Heart left ventricle (tissue), 16 donors: ENCODE results near the gene NKAIN2. TPM values are rescaled to one million over a fixed set of nuclear protein-coding genes. Genes with fewer than 3 reads are reported as not detected.

Experiments used
- ATAC-seq, 4 donors: fragments of 200-7000 bp; cut with Tn5 transposase; one replicate each; pipeline ENCODE4 v1.9.1; 2020 to 2022; ENCODE audit warnings: moderate library complexity in 4 of 4, mild to moderate bottlenecking in 3 of 4, moderate number of reproducible peaks in 1 of 4
- DNase-seq, 5 donors: peaks; one replicate each; pipeline ENCODE4 v3.0.0-alpha.2; 2020
- H3K27ac ChIP-seq, 12 donors: fragments of 200-600 bp; sonication (generic) in 4 of 12; one replicate each; pipeline versions ENCODE4 v1.5.0 to v1.8.0; 2016 to 2022; ENCODE audit warnings: mild to moderate bottlenecking in 2 of 12
- H3K27me3 ChIP-seq, 9 donors: fragments of 200-600 bp; sonication (generic) in 2 of 9; one replicate each; pipeline versions ENCODE4 v1.5.1 to v1.8.0; 2016 to 2022; ENCODE audit warnings: mild to moderate bottlenecking in 3 of 9
- H3K36me3 ChIP-seq, 9 donors: fragments of 200-600 bp; sonication (generic) in 2 of 9; one replicate each; pipeline versions ENCODE4 v1.5.0 to v1.8.0; 2018 to 2022; ENCODE audit warnings: mild to moderate bottlenecking in 2 of 9
- H3K4me1 ChIP-seq, 12 donors: fragments of 200-600 bp; sonication (generic) in 4 of 12; one replicate each; pipeline versions ENCODE4 v1.5.0 to v1.8.0; 2016 to 2022; ENCODE audit warnings: mild to moderate bottlenecking in 3 of 12
- H3K4me3 ChIP-seq, 12 donors: fragments of 200-600 bp; sonication (generic) in 4 of 12; one replicate each; pipeline versions ENCODE4 v1.5.0 to v1.8.0; 2017 to 2022; ENCODE audit warnings: mild to moderate bottlenecking in 9 of 12, moderate library complexity in 4 of 12
- H3K9me3 ChIP-seq, 12 donors: fragments of 200-600 bp; sonication (generic) in 4 of 12; one replicate each; pipeline versions ENCODE4 v1.5.0 to v1.8.0; 2016 to 2022; ENCODE audit warnings: mild to moderate bottlenecking in 1 of 12
- POLR2A ChIP-seq, 2 donors: fragments of 450-650 bp; IDR thresholded peaks; one replicate each; pipeline ENCODE4 v1.6.1; 2017; ENCODE audit warnings: antibody characterized with exemption in 2 of 2, mild to moderate bottlenecking in 2 of 2, moderate library complexity in 2 of 2
- WGBS, 4 donors: extraction: QIAGEN DNeasy Blood & Tissue Kit in 2 of 4; methylation state at CpG; one replicate each; pipeline versions ENCODE4 v1.1.5 to v1.1.7; 2013 to 2018; 5-methylcytosine and 5-hydroxymethylcytosine counted together
- intact Hi-C, 10 donors: fragments of 100-400 bp; cut with DNase I; formaldehyde crosslinking; loops; one replicate each; pipeline versions ENCODE4 v1.11.1 to v1.14.2; 2022
- polyA plus RNA-seq, 2 donors: library from polyadenylated mRNA; stranded (reverse); fragments of 200-250 nt; gene quantifications; one replicate each; pipeline ENCODE4 v1.2.3, GENCODE V29; 2013
- total RNA-seq, 9 donors: library from RNA; depleted of rRNA in 2 of 9; stranded (reverse); fragments of >200 nt in 2 of 9; fragmentation: NEBNext Ultra II Directional in 3 of 9; extraction: Animal tissue kit (Norgen Biotek cat#: 25700) in 3 of 9; gene quantifications; one replicate each; pipeline versions ENCODE4 v1.1.0 to v1.2.4, GENCODE V29; 2016 to 2023
- TF ChIP-seq, protein P1 (sequence below), 12 donors: fragments of 200-600 bp; sonication (generic) in 4 of 12; IDR thresholded peaks; one replicate each; pipeline versions ENCODE4 v1.5.0 to v1.8.0; 2018 to 2022; ENCODE audit warnings: antibody characterized with exemption in 12 of 12, mild to moderate bottlenecking in 5 of 12
- donor health status: ischemic (EF 13 %, LVEDD 7.1; RV severe dilation, severe dysfunction).
- donor health status: healthy with polysubstance abuse.
- donor health status: DM: no; HTN: yes; CAD: no.
- donor health status: DM: no; HTN: no; CAD: no.
- donor health status: ischemic (EF 25% LVEDD 6.9; RV normal size, moderate dysfunction).
- donor health status: ischemic (EF 25% LVEDD 5.7; RV mildly dilated, moderate dysfunction).
- donor health status: healthy.
- donor health status: DM: yes; HTN: yes; CAD: no.
- donor health status: ischemic (EF 35%, LVEDD 5.7; RV mildly dilated, moderate dysfunction).
- donor health status: nonischemic (EF 11% LVEDD 7.7; RV severe dilation, severe dysfunction).
- donor health status: DM: yes; HTN: yes; CAD: no.
- donor health status: PGD.
- donor health status: ischemic (EF 29% LVEDD 5.4; RV normal size, mild dysfunction).
- donor health status: nonischemic (EF 23%, LVEDD 6.1; RV moderate dilation, normal function).

The NKAIN2 gene
- total and polyA plus RNA-seq, 11 donors, result 0.19 to 0.83 (median 0.33) TPM; not detected in 2

DNA sequence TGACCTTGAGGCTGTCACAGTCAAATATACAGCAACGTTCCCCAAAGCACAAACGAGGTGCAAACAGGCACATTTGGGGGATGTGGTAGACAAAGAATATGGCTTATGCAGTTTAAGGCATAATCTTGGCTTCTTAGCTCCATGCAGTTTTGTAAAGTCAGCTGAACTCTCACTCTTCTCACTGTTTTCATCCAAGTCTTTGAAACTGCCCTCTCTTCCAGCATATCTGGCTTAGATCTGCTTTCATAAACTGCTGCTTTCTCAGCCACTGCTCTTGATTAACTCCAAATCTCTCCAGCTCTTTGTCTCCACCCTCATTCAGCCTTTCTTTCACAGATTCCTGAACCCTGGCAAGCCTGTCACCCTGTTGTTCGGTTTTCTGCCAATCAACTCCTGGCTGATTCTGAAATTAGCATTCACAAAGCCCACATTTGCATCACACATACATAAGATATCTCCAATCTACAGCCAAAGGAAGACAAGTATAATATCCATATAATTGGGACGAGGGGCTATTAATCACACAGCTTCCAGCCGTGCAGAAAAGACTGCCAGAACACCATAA lies 857.5 kb downstream of the NKAIN2 start:
- 36 to 52% (median 44%) methylated on average over 5 of the region's 5 CpGs for WGBS, 4 donors
- Histone ChIP-seq H3K4me1 (no peaks in the 10 kb centered on the region), H3K27ac (no peak overlapping the region), H3K9me3 (peaks cover 0 to 4% (median 0%) of the 10 kb centered on the region in 12 donors), H3K36me3 (no peaks in the 10 kb centered on the region), H3K27me3 (peaks cover 0 to 2% (median 0%) of the 10 kb centered on the region in 9 donors), H3K4me3 (no peak overlapping the region)
- TF ChIP-seq POLR2A (IDR thresholded peaks at IDR 0.05), result no peak
- TF ChIP-seq, protein P1, sequence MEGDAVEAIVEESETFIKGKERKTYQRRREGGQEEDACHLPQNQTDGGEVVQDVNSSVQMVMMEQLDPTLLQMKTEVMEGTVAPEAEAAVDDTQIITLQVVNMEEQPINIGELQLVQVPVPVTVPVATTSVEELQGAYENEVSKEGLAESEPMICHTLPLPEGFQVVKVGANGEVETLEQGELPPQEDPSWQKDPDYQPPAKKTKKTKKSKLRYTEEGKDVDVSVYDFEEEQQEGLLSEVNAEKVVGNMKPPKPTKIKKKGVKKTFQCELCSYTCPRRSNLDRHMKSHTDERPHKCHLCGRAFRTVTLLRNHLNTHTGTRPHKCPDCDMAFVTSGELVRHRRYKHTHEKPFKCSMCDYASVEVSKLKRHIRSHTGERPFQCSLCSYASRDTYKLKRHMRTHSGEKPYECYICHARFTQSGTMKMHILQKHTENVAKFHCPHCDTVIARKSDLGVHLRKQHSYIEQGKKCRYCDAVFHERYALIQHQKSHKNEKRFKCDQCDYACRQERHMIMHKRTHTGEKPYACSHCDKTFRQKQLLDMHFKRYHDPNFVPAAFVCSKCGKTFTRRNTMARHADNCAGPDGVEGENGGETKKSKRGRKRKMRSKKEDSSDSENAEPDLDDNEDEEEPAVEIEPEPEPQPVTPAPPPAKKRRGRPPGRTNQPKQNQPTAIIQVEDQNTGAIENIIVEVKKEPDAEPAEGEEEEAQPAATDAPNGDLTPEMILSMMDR (IDR thresholded peaks at IDR 0.05), result no peak
- ATAC-seq (no peak), DNase-seq (no peak)
- intact Hi-C loops, result no loop called here

GRCh38 chr6:124668028-124668427 lies 864.4 kb downstream of the NKAIN2 start:
- no peak overlapping the region for H3K27ac ChIP-seq
- H3K36me3 ChIP-seq, result no peaks in the 10 kb centered on the region
- no peak overlapping the region for H3K4me3 ChIP-seq
- H3K4me1 ChIP-seq, result no peaks in the 10 kb centered on the region
- H3K27me3 ChIP-seq, result peaks cover 0 to 2% (median 0%) of the 10 kb centered on the region in 9 donors
- no peak for ATAC-seq
- TF ChIP-seq POLR2A (IDR thresholded peaks at IDR 0.05), result no peak
- TF ChIP-seq, protein P1 (IDR thresholded peaks at IDR 0.05), result no peak
- no peak for DNase-seq
- 86 to 87% (median 87%) methylated on average over 5 of the region's 5 CpGs for WGBS, 4 donors
- intact Hi-C loops, result no loop called here
- H3K9me3 ChIP-seq, result peaks cover 0 to 18% (median 0%) of the 10 kb centered on the region in 12 donors

- H3K4me1 ChIP-seq, result no peaks in the 10 kb centered on the region
- peaks cover 0 to 37% (median 8%) of the 10 kb centered on the region in 12 donors for H3K9me3 ChIP-seq
- ATAC-seq, result no peak
- no peak overlapping the region for H3K27ac ChIP-seq
- no peak overlapping the region for H3K4me3 ChIP-seq
- WGBS, 4 donors, result 66 to 76% (median 70%) methylated on average over 4 of the region's 4 CpGs
- H3K36me3 ChIP-seq, result no peaks in the 10 kb centered on the region
- no peak for DNase-seq
- intact Hi-C loops, result no loop called here
- H3K27me3 ChIP-seq, result peaks cover 0 to 2% (median 0%) of the 10 kb centered on the region in 9 donors
- TF ChIP-seq POLR2A (IDR thresholded peaks at IDR 0.05), result no peak
- TF ChIP-seq, protein P1 (IDR thresholded peaks at IDR 0.05), result no peak
These were observed 866.2 kb downstream of the NKAIN2 start for GRCh38 chr6:124669713-124670480.

DNA sequence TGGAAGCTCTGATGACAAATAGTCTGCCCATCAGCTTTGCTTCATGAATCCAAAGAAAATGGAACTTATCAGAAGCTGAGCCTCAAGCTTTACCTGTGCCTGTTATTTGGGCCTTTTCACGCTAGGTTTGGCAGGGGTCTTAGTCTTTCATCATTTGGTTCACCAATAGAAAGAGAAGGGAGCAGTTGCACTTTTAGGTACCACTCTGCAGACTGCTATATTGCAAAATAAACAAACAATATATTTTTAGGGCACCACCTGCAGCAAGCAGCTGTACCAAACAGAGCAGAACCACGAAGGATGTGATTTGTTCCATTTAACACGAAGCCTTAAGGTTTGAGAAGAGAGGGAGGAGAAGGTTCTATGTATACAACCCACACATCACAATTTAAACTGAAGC lies 867.1 kb downstream of the NKAIN2 start:
- H3K4me1 ChIP-seq, result no peaks in the 10 kb centered on the region
- no peaks in the 10 kb centered on the region for H3K36me3 ChIP-seq
- no peak overlapping the region for H3K4me3 ChIP-seq
- H3K27ac ChIP-seq, result no peak overlapping the region
- H3K27me3 ChIP-seq, result peaks cover 0 to 2% (median 0%) of the 10 kb centered on the region in 9 donors
- intact Hi-C loops, result no loop called here
- no peak for ATAC-seq
- peaks cover 0 to 41% (median 9%) of the 10 kb centered on the region in 12 donors for H3K9me3 ChIP-seq
- 57 to 76% (median 68%) methylated on average over 3 of the region's 3 CpGs for WGBS, 4 donors
- TF ChIP-seq, protein P1 (IDR thresholded peaks at IDR 0.05), result no peak
- no peak for TF ChIP-seq POLR2A (IDR thresholded peaks at IDR 0.05)
- DNase-seq, result no peak
